Activated CD8-positive, alpha-beta memory T cell treated with anti-CD3 and anti-CD28 coated beads, Interleukin-2, amount 50 U/mL, for 4 hours (primary cell): Measurements from ENCODE around the gene BMPR1B.
"Not testable (repeated sequence)": the region's sequence is repeated elsewhere in the genome, so short reads cannot be mapped to it uniquely, and the experiment has no call there.

Experiments
- DNase-seq: peaks from one replicate; pipeline ENCODE4 v3.0.0-alpha.2; 2020

The BMPR1B gene

DNA sequence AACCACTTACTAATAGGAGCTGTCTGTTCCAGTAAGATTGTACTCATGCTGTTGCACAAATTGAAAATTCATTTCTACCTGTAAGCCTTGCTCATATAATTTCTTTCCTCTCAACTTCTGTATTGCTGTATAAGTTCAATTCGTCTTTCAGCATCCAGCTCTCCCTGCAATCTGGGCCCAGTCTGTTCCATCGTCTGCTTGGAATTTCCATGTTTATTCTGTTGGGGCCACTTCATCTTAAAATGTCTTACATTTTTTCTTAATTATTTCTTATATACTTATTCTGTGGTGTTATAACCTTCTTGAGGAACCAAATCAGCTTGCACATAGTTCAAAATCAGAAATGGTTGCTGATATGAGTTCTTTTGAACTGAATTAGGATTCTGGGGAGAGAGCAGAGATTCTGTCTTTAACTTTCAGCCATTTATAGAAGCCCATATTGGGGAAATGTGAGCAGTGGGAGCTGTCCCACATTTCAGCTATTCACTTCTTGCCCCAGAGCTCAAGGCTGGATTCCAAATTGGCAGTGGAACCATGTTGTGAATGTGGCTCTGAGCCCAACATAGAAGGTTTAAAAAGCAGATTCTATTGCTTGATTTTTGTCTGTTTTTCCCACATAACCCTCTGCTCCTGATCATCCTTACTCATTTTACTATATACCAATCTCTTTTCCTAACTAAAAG is 291.9 kb downstream of the BMPR1B start:
- DNase-seq, result no peak

DNA sequence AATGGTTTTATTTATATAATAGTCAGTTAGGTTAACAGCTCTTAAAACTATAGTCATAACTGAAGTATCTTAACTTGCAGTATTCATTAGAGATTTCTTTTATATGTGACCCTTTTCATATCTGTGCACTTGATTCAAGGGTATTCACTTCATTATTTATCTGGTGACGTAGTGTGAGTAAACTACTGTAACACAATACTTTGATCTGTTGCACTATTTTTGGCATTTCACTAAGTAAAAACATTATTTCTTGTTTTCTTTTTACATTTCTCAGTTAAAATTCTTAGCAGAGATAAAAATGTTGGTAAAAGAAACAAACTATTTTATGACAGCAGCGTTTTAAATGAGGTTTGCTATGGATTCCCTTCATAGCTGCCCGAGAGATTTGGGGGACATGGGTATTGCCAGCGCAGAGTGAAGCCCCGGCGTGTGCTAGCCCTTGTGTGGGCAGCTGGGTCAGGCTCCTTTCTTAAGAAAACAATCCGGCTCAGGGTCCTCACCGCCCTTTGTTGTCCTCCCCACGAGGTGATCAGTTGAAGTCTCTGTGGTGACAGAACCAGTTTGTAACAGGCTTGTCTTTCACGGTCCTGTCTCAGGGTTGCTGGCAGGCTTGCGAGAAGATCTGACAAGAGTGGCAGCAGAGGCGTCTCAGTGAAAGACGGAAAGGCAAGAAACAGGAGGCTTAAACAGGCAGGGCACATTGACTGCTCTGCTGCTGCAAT is 293.4 kb downstream of the BMPR1B start:
- no peak for DNase-seq

- no peak for DNase-seq
These were observed 293.9 kb downstream of the BMPR1B start for GRCh38 chr4:95051702-95052020.

GRCh38 chr4:95058991-95059390 is 301.2 kb downstream of the BMPR1B start:
- no peak for DNase-seq

DNA sequence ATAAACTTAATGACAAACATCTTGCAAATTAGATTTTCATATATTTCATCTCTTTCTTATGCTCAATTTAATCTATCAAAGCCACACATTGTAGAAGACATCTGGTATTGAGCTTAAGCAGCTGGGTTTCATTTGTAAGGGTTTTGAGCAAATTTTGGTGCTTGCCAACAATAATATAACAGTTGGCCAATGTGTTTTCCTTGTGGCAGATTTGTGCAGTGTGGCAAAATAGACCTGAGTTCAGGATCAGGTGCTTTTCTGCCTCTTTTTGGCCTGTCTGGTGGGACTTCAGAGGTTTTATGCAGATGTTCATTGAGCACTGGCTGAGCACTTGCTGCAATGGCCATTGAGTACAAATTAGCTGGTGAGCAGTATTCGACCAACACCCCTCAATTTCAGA is 301.9 kb downstream of the BMPR1B start:
- no peak for DNase-seq

GRCh38 chr4:95061220-95061619 is 303.5 kb downstream of the BMPR1B start:
- no peak for DNase-seq

GRCh38 chr4:95061801-95062200 is 304.0 kb downstream of the BMPR1B start:
- not testable (repeated sequence) for DNase-seq

GRCh38 chr4:95066050-95066449 is 308.3 kb downstream of the BMPR1B start:
- DNase-seq, result no peak

DNA sequence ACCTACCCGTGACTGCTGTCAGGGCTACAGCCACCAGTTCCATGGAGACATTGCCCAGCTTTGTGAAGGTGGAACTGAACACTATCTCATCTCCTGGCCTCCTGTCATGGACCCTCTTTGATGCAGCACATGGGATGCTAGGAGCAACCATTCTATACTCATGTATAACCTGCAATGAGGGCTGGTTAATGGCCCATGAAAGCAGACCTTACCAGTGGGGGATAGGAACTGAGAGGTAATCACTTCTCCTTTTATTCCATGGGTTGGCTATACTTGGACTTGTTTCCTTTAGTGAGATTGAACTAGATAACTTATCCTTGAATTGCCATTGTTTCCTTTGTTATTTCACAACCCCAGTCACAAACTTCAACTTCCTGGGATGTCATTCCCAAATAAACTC is 310.6 kb downstream of the BMPR1B start:
- no peak for DNase-seq

DNA sequence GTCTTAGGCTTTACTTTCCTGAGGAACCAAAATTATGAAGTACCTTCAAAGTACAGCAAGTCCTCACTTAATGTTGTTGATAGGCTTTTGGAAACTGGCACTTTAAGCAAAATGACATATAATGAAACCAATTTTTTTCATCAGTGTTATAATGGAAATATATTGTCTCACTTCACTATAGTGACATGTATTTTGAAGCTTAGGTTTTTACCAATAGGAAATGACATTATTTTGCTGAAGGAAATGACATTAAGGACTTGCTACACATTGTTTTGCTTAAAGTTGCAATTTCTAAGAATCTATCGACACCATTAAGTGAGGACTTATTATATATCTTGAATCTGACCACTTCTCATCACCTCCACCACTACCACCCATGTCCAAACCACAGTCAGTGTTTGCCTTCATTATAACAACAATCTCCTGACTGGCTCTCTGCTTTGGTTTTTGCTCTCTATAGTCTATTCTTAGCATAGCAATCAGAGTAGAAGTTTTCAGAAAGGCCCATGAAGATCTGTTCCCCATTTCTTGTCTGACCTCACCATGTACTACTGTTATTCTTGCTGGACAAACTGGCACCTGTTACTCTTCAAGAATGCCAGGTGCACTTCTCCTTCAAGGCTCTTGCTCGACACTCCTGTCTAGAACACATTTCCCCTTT is 311.2 kb downstream of the BMPR1B start:
- DNase-seq, result no peak

DNA sequence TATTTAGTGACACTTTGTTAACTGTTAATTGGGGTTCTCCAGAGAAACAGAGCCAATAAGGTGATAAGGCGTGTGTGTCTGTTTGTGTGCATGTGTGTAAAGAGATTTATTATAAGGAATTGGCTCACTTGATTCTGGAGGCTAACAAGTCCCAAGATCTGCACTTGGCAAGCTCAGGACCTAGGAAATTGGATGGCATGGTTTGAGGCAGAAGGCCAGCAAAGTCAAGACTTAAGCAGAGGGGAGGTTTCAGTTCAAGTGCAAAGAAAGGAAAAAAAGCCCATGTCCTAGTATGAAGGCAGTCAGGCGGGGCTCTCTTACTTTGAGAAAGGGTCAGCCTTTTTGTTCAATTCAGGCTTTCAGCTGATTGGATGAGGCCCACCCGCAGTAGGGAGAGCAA is 314.1 kb downstream of the BMPR1B start:
- no peak for DNase-seq

DNA sequence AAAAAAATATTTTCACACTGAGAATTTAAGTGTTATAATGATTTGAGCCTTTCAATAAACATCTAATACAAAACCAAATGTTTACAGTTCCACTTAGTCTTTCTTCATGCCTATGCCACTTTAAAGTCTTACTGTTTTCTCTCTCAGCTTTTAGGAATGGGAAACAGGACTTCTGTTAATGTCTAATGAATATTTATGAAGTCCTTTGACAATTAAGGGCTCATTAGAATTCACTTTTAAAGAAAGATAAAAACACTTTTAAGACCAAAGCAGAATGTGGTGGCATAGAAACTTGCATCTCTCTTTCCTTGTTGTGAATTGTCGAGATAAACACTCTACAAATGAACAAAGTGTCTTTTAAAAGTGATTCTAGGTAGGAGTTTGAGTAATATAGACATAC is 315.9 kb downstream of the BMPR1B start:
- no peak for DNase-seq

GRCh38 chr4:95077864-95078263 is 320.1 kb downstream of the BMPR1B start:
- DNase-seq, result no peak

DNA sequence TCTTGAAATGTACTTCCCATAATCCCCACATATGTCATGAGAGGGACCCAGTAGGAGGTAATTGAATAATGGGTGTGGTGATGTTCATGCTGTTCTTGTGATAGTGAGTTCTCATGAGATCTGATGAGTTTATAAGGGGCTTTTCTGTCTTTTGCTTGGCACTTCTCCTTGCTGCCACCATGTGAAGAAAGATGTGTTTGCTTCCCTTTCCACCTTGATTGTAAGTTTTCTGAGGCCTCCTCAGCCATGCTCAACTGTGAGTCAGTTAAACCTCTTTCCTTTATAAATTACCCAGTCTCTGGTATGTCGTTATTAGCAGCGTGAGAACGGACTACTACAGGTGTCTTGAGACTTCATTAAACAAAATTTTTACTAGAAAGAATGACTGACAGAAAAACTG is 323.2 kb downstream of the BMPR1B start:
- DNase-seq, result no peak

GRCh38 chr4:95084584-95084983 is 326.8 kb downstream of the BMPR1B start:
- no peak for DNase-seq

DNA sequence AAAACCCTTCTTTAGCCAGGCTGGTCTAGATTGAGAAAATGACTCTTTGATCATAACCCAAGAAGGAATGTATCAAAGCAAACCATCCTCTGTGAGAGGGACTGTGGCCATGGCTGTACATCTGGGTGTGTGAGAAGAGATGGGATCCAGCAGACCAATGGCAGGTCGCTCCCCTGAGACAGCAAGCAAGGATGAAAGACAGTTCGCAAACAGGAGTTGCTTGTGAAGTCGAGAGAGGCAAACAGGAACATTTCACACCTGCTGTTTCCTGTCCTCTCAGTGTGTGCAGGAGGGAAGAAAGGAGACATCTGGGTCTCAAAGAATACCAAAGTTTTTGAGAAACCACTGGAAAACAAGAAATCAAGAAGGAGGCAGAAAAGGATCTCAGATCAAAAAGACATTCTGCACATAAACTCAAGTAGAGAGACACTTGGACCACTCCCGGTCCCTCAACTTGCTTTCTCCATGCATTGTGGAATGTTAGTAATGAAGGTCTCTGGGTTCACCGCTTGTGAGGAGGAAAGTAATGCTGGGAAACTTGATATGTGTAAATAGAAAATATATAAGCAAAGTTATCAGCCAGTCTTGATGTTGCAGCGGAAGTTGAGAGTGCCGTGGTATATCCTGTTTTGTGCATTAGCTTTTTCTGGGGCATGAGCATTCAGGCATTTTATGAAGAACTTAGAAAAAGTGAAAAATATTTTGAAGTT is 327.5 kb downstream of the BMPR1B start:
- DNase-seq, result no peak

DNA sequence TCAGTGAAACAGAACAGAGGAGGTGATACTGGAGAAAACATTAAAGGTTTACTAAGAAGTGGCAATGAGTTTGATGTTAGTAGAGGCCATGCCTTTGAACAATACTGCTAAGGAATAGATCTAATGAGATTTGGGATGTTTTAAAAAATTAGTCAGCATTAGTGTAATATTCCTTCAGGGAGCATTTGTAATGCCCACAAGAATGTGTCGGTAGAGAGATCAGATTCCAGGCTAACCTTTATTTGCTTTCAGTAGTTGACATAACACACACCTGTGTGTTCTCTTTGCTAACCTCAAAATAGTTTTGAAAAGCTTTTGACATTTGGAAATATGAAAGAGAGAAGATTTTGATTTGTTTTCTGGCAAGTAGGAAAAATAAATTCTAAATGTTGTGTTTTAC is 328.8 kb downstream of the BMPR1B start:
- no peak for DNase-seq

- DNase-seq, result no peak
These were observed 330.1 kb downstream of the BMPR1B start for GRCh38 chr4:95087657-95088455.

DNA sequence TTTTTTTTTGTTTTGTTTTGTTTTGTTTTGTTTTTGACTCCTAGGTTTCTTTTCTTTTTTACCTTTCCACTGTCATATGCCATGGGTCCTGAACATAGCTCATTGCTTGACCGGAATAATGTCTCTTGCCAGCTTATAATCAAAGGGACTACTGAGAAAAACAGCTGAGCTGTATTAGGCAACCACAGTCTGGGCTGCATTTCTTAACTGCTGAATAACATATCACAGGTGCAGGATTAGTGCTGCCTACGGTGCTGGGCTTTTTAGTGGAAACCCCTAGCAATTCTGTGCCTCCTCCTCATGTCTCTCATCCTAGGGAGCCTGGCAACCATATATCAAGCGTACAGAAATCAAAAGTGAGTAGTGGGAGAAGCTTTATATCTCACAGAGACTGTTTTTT is 333.5 kb downstream of the BMPR1B start:
- no peak for DNase-seq

DNA sequence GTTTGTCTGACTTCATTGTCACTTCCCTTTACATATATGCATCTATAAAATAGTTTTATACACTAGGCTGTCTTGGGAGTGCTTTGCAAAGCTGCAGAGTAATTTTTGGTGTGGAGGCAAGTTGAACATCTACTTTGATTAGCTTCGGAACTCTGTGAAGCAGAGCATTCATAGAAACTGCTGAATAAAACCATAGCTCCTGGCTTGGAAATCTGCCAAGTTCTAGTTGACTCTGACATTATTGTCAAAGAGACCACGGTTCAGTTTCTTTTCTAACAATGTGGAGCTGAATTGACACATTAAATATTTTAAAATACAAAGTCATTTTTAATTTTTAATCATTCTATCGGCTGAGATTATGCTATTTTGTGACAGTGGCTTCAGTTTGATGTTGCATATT is 335.0 kb downstream of the BMPR1B start:
- DNase-seq, result no peak

DNA sequence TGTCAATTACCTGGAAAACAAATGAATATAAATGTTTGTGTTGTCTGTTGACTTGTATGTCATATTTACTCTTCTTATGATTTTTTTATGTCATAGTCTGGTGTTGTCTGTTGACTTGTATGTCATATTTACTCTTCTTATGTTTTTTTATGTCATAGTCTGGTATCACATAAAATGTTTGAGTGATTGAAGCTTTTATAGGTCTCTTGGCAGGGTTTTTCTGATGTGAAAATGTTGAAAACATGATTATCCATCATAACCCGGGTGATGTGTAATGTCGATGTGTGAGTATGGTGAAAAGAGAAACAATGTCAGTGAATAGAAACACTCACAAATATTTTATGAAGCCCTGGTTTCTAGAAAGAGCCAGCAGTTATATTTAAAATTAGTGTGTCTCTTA is 335.7 kb downstream of the BMPR1B start:
- DNase-seq, result no peak

DNA sequence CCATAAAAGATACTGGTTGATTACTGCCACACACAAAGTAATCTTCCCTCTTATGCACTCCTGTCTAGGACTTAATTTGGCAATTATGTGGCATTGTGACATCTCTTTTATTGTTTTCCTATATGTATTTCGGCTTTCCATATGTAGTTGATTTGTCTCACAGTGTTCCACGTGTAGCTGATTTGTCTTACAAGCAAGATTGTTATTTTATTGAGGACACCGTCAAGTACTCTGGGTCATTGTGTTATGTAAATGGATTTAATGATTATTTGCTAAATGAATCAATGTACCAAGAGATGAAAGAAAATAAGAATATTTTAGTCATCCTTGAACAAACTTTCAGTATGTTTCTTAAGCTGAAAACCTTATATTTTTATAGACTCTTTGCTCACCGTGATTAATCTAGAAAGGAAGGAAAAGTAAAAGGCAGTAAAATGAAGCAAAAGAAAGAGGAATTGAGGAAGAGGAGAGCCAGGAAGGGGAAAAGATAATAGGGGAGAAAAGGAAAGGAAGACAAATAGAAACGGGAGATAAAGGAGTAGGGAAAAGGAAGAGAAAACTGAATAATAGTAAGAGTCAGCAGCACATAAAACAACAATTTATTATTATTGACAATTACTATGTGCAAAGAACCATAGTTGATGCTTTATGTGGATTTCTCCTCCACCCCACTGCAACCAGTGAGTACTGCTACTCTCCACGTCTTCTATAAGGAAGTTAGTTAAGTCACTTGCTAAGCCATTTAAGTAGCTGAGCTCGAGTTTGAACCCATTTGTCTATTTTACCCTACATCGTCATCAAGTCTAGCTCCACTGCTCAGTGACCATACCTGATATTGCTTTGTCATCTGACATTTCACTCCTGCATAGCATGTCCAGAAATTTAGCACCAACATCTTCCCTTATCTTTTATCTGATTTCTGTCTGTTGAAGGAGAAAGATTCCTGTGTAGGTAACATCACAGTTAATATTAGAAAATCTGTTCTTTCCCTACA is 336.5 kb downstream of the BMPR1B start:
- DNase-seq, result no peak
